ENCODE data around the gene RHOA.
"Not testable (repeated sequence)": the region's sequence is repeated elsewhere in the genome, so short reads cannot be mapped to it uniquely, and the experiment has no call there.

Gene RHOA

GRCh38 chr3:49349348-49350114 is 62.2 kb downstream of the RHOA start:
- no peak overlapping the region for H3K4me2 ChIP-seq (ENCODE audit: low read length)
- H3K27me3 ChIP-seq (ENCODE audit: control insufficient read depth, low read length), result no peaks in the 10 kb centered on the region
- H3K36me3 ChIP-seq (ENCODE audit: control insufficient read depth, low read length), result no peaks in the 10 kb centered on the region
- H3F3A ChIP-seq (ENCODE audit: control insufficient read depth, insufficient read depth), result peaks cover 21% of the 10 kb centered on the region
- H3K4me1 ChIP-seq (ENCODE audit: control insufficient read depth, low read length), result peaks cover 60% of the 10 kb centered on the region
- no peaks in the 10 kb centered on the region for H3K79me2 ChIP-seq (ENCODE audit: control insufficient read depth, low read length)
- H3K9me2 ChIP-seq (replicated peaks; ENCODE audit: control insufficient read depth, low read length), result no peaks in the 10 kb centered on the region
- TF ChIP-seq EZH2phosphoT487 (IDR thresholded peaks at IDR 0.05; ENCODE audit: borderline replicate concordance, low read length), result no peak
- TF ChIP-seq CTCF (IDR thresholded peaks at IDR 0.05; ENCODE audit: low read depth, low read length, poor library complexity, severe bottlenecking), result no peak
- no peaks in the 10 kb centered on the region for H3K9me3 ChIP-seq (ENCODE audit: control insufficient read depth, insufficient read depth, low read length)
- no peak overlapping the region for H3K27ac ChIP-seq (ENCODE audit: low read depth, low read length)
- no peak overlapping the region for H3K4me3 ChIP-seq (ENCODE audit: low read length)
- H4K20me1 ChIP-seq (ENCODE audit: control insufficient read depth, insufficient read depth, low read depth, low read length), result no peaks in the 10 kb centered on the region

- not testable (repeated sequence) for H3K36me3 ChIP-seq (ENCODE audit: control insufficient read depth, low read length); H3K9me3 ChIP-seq (ENCODE audit: control insufficient read depth, insufficient read depth, low read length); H3K27ac ChIP-seq (ENCODE audit: low read depth, low read length); H3K4me2 ChIP-seq (ENCODE audit: low read length); H4K20me1 ChIP-seq (ENCODE audit: control insufficient read depth, insufficient read depth, low read depth, low read length); H3K79me2 ChIP-seq (ENCODE audit: control insufficient read depth, low read length); H3K9me2 ChIP-seq (replicated peaks; ENCODE audit: control insufficient read depth, low read length); H3K4me3 ChIP-seq (ENCODE audit: low read length); H3K27me3 ChIP-seq (ENCODE audit: control insufficient read depth, low read length)
- H3F3A ChIP-seq (ENCODE audit: control insufficient read depth, insufficient read depth), result peaks cover 22% of the 10 kb centered on the region
- peaks cover 71% of the 10 kb centered on the region for H3K4me1 ChIP-seq (ENCODE audit: control insufficient read depth, low read length)
These were observed 63.4 kb downstream of the RHOA start for GRCh38 chr3:49348361-49348760.

GRCh38 chr3:49346797-49347251 is 65.0 kb downstream of the RHOA start:
- no peaks in the 10 kb centered on the region for H3K9me2 ChIP-seq (replicated peaks; ENCODE audit: control insufficient read depth, low read length)
- H3K4me2 ChIP-seq (ENCODE audit: low read length), result peak overlapping the region; percentile 3; the same call in 1 of the 2 replicates
- H3K27me3 ChIP-seq (ENCODE audit: control insufficient read depth, low read length), result no peaks in the 10 kb centered on the region
- peak overlapping the region; percentile 16 for H3K27ac ChIP-seq (ENCODE audit: low read depth, low read length)
- no peaks in the 10 kb centered on the region for H4K20me1 ChIP-seq (ENCODE audit: control insufficient read depth, insufficient read depth, low read depth, low read length)
- H3K9me3 ChIP-seq (ENCODE audit: control insufficient read depth, insufficient read depth, low read length), result no peaks in the 10 kb centered on the region
- no peak for TF ChIP-seq EZH2phosphoT487 (IDR thresholded peaks at IDR 0.05; ENCODE audit: borderline replicate concordance, low read length)
- TF ChIP-seq CTCF (IDR thresholded peaks at IDR 0.05; ENCODE audit: low read depth, low read length, poor library complexity, severe bottlenecking), result no peak
- H3K79me2 ChIP-seq (ENCODE audit: control insufficient read depth, low read length), result no peaks in the 10 kb centered on the region
- H3K4me1 ChIP-seq (ENCODE audit: control insufficient read depth, low read length), result peaks cover 72% of the 10 kb centered on the region
- H3F3A ChIP-seq (ENCODE audit: control insufficient read depth, insufficient read depth), result peaks cover 28% of the 10 kb centered on the region
- H3K4me3 ChIP-seq (ENCODE audit: low read length), result no peak overlapping the region
- no peaks in the 10 kb centered on the region for H3K36me3 ChIP-seq (ENCODE audit: control insufficient read depth, low read length)

GRCh38 chr3:49343163-49343562 is 68.6 kb downstream of the RHOA start:
- Histone ChIP-seq H3K36me3 (ENCODE audit: control insufficient read depth, low read length) (peaks cover 7% of the 10 kb centered on the region; the same call in 1 of the 2 replicates), H4K20me1 (ENCODE audit: control insufficient read depth, insufficient read depth, low read depth, low read length) (no peaks in the 10 kb centered on the region), H3K9me2 (replicated peaks; ENCODE audit: control insufficient read depth, low read length) (no peaks in the 10 kb centered on the region), H3F3A (ENCODE audit: control insufficient read depth, insufficient read depth) (peaks cover 43% of the 10 kb centered on the region), H3K9me3 (ENCODE audit: control insufficient read depth, insufficient read depth, low read length) (no peaks in the 10 kb centered on the region), H3K27ac (ENCODE audit: low read depth, low read length) (no peak overlapping the region), H3K4me2 (ENCODE audit: low read length) (no peak overlapping the region), H3K4me1 (ENCODE audit: control insufficient read depth, low read length) (peaks cover 80% of the 10 kb centered on the region), H3K27me3 (ENCODE audit: control insufficient read depth, low read length) (no peaks in the 10 kb centered on the region), H3K4me3 (ENCODE audit: low read length) (no peak overlapping the region), H3K79me2 (ENCODE audit: control insufficient read depth, low read length) (peaks cover 26% of the 10 kb centered on the region)
- no peak for TF ChIP-seq EZH2phosphoT487 (IDR thresholded peaks at IDR 0.05; ENCODE audit: borderline replicate concordance, low read length)
- no peak for TF ChIP-seq CTCF (IDR thresholded peaks at IDR 0.05; ENCODE audit: low read depth, low read length, poor library complexity, severe bottlenecking)
